Measurements from ENCODE around the gene ZNF556. TPM values are rescaled to one million over a fixed set of nuclear protein-coding genes. Genes with fewer than 3 reads are reported as not detected.
A peak's percentile ranks its signal among the peaks of the same experiment; 100 is the strongest.
"Not testable (repeated sequence)": the region's sequence is repeated elsewhere in the genome, so short reads cannot be mapped to it uniquely, and the experiment has no call there.

Gene ZNF556
- total and polyA plus RNA-seq, 10 donors, result under 0.01 to 0.27 (median 0.22) TPM; not detected in 5

- H3K4me3 ChIP-seq, result no peak overlapping the region
- H3K4me1 ChIP-seq, result no peaks in the 10 kb centered on the region
- 78 to 88% (median 82%) methylated on average over 10 of the region's 10 CpGs for WGBS, 5 donors
- no peaks in the 10 kb centered on the region for H3K9me3 ChIP-seq
- intact Hi-C loops (cut with DNase I; ENCODE audit: low total_unique reads), result loop anchor here (5.0 kb wide), 1 partner anchor 222 kb away; no protein-coding TSS in a partner anchor
- TF ChIP-seq CTCF (IDR thresholded peaks at IDR 0.05 in 8 of 11, conservative IDR thresholded peaks at IDR 0.05 in 3 of 11) (no peak), POLR2AphosphoS5 (IDR thresholded peaks at IDR 0.05) (no peak), POLR2A (IDR thresholded peaks at IDR 0.05) (no peak)
- no peak overlapping the region for H3K27ac ChIP-seq
- no peak for DNase-seq
- no peaks in the 10 kb centered on the region for H3K27me3 ChIP-seq (replicated peaks in 1 of 7)
- H3K36me3 ChIP-seq, result no peaks in the 10 kb centered on the region
Observed at GRCh38 chr19:2869618-2870017, 2.5 kb downstream of the ZNF556 start.

GRCh38 chr19:2872175-2872574 lies 5.0 kb downstream of the ZNF556 start:
- DNase-seq; H3K4me3 ChIP-seq; H3K27me3 ChIP-seq (replicated peaks in 1 of 7); H3K27ac ChIP-seq; H3K4me1 ChIP-seq; H3K36me3 ChIP-seq: not testable (repeated sequence)
- peak in 9 of 11 experiments; percentile 17 to 57 (median 46) for TF ChIP-seq CTCF (IDR thresholded peaks at IDR 0.05 in 8 of 11, conservative IDR thresholded peaks at IDR 0.05 in 3 of 11)
- intact Hi-C loops (cut with DNase I; ENCODE audit: low total_unique reads), result loop anchor here (5.0 kb wide), 1 partner anchor 225 kb away; no protein-coding TSS in a partner anchor
- WGBS, 5 donors, result 12 to 30% (median 17%) methylated on average over 1 to 11 of the region's 11 CpGs
- H3K9me3 ChIP-seq, result peaks cover 3 to 23% (median 20%) of the 10 kb centered on the region in 8 donors

DNA sequence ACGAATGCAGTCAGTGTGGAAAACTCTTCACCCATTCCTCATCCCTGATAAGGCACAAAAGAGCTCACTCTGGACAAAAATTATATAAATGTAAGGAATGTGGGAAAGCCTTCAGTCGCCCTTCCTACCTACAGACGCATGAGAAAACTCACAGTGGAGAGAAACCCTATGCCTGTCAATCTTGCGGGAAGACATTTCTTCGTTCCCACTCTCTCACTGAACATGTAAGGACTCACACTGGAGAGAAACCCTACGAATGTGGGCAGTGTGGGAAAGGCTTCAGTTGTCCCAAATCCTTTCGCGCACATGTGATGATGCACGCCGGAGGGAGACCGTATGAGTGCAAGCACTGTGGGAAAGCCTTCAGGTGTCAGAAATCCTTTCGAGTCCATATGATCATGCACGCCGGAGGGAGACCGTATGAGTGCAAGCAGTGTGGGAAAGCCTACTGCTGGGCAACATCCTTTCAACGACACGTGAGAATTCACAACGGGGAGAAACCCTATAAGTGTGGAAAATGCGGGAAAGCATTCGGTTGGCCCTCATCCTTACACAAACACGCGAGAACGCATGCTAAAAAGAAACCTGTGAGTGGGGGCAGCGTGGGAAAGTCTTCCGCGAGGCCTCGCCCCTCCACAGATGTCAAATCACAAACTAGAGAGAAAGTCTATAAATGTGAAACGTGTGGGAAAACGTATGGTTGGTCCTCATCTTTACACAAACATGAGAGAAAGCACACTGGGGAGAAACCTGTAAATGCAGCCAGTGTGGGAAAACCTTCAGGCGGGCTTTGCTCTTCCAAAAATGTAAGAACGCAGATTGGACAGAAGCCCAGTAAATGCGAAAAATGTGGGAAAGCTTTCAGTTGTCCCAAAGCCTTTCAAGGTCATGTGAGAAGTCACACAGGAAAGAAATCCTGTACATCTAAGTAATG lies 10.5 kb downstream of the ZNF556 start:
- Histone ChIP-seq H3K4me1 (no peaks in the 10 kb centered on the region), H3K9me3 (peaks cover 12 to 52% (median 44%) of the 10 kb centered on the region in 8 donors), H3K4me3 (no peak overlapping the region), H3K27me3 (replicated peaks in 1 of 7) (no peaks in the 10 kb centered on the region), H3K27ac (no peak overlapping the region), H3K36me3 (no peaks in the 10 kb centered on the region)
- intact Hi-C loops (cut with DNase I; ENCODE audit: low total_unique reads), result no loop called here
- WGBS, 5 donors, result 87 to 91% (median 90%) methylated on average over 32 of the region's 32 CpGs
- TF ChIP-seq POLR2A (IDR thresholded peaks at IDR 0.05), result no peak
- TF ChIP-seq POLR2AphosphoS5 (IDR thresholded peaks at IDR 0.05), result no peak
- TF ChIP-seq CTCF (IDR thresholded peaks at IDR 0.05 in 8 of 11, conservative IDR thresholded peaks at IDR 0.05 in 3 of 11), result no peak
- DNase-seq, result no peak

Data from spleen (tissue), 11 donors.